HepG2 (cell line): ENCODE results near the gene HDAC5. TPM values are rescaled to one million over a fixed set of nuclear protein-coding genes. Genes with fewer than 3 reads are reported as not detected.

Source experiments
- CHD2 ChIP-seq: IDR thresholded peaks from 2 replicates; pipeline ENCODE4 v1.6.1; 2011; ENCODE audit warnings: low read depth, low read length, improper control_type of control experiment
- EEA1 ChIP-seq: sonication (generic); formaldehyde crosslinking; IDR thresholded peaks from 2 replicates; pipeline ENCODE4 v1.5.1; 2020; ENCODE audit warnings: mild to moderate bottlenecking, missing genetic modification reagents, borderline replicate concordance
- FOSL2 ChIP-seq: sonication (generic); formaldehyde crosslinking; IDR thresholded peaks from 2 replicates; pipeline ENCODE4 v1.4.0; 2020; ENCODE audit warnings: missing genetic modification reagents
- KMT2B ChIP-seq: IDR thresholded peaks from 2 replicates; pipeline ENCODE4 v1.6.1; 2016; ENCODE audit warnings: missing genetic modification reagents, missing compliant biosample characterization
- MAX ChIP-seq: IDR thresholded peaks from 2 replicates; pipeline ENCODE4 v1.6.1; 2012; ENCODE audit warnings: inconsistent platforms
- MEIS2 ChIP-seq: sonication (generic); formaldehyde crosslinking; IDR thresholded peaks from 2 replicates; pipeline ENCODE4 v1.9.0; 2021; ENCODE audit warnings: mild to moderate bottlenecking, missing genetic modification reagents
- MTA1 ChIP-seq: sonication (generic); formaldehyde crosslinking; IDR thresholded peaks from 2 replicates; pipeline ENCODE4 v1.4.0; 2020; ENCODE audit warnings: missing genetic modification reagents, mild to moderate bottlenecking, borderline replicate concordance
- PHF20 ChIP-seq: sonication (generic); formaldehyde crosslinking; IDR thresholded peaks from 2 replicates; pipeline ENCODE4 v1.5.0; 2020; ENCODE audit warnings: mild to moderate bottlenecking, missing genetic modification reagents
- SP4 ChIP-seq: sonication (generic); formaldehyde crosslinking; IDR thresholded peaks from 2 replicates; pipeline ENCODE4 v1.8.1; 2023; ENCODE audit warnings: mild to moderate bottlenecking, missing genetic modification reagents
- TAF15 ChIP-seq: fragments of 200-400 bp; formaldehyde crosslinking; IDR thresholded peaks from one replicate; pipeline ENCODE4 v1.6.1; 2018; ENCODE audit warnings: mild to moderate bottlenecking, low read depth, low read length; ENCODE audit not compliant: poor library complexity, severe bottlenecking
- YEATS2 ChIP-seq: sonication (generic); formaldehyde crosslinking; IDR thresholded peaks from 2 replicates; pipeline ENCODE4 v1.4.0; 2020; ENCODE audit warnings: missing genetic modification reagents, borderline replicate concordance
- ZFP90 ChIP-seq: sonication (generic); formaldehyde crosslinking; IDR thresholded peaks from 2 replicates; pipeline ENCODE4 v1.8.0; 2022; ENCODE audit warnings: missing genetic modification reagents, mild to moderate bottlenecking, inconsistent platforms, borderline replicate concordance
- polyA plus RNA-seq, 8 experiments: library from polyadenylated mRNA; depleted of rRNA in 3 of 8; stranded (reverse) in 7 of 8; unstranded in 1 of 8; fragments of >200 nt; fragmentation: Illumina TruSeq in 4 of 8; extraction: Trizol in 4 of 8; gene quantifications; 2 replicates each; pipeline versions ENCODE4 v1.2.1 to v1.2.3, GENCODE V29; 2011 to 2016; ENCODE audit warnings: low read depth in 4 of 8, missing spikeins in 1 of 8, mixed read lengths in 1 of 8; ENCODE audit not compliant: insufficient read depth in 1 of 8
- total RNA-seq, 5 experiments: library from RNA; depleted of rRNA; stranded (reverse); fragments of >200 nt; fragmentation: Illumina TruSeq; extraction: Trizol; gene quantifications; 2 replicates each; pipeline ENCODE4 v1.2.3, GENCODE V29; 2016; ENCODE audit warnings: low read depth in 1 of 5
- TF ChIP-seq, protein P1 (sequence below), 2 experiments: sonication (generic) in 1 of 2; formaldehyde crosslinking in 1 of 2; IDR thresholded peaks; 2 replicates each; pipeline versions ENCODE4 v1.4.0 to v1.6.1; 2016 to 2020; ENCODE audit warnings: borderline replicate concordance in 1 of 2, low read depth in 1 of 2, mild to moderate bottlenecking in 1 of 2, missing genetic modification reagents in 1 of 2
- TF ChIP-seq, protein P2 (sequence below): sonication (generic); formaldehyde crosslinking; IDR thresholded peaks from 2 replicates; pipeline ENCODE4 v1.4.0; 2020; ENCODE audit warnings: missing genetic modification reagents, borderline replicate concordance
- TF ChIP-seq, protein P3 (sequence below): sonication (generic); IDR thresholded peaks from 2 replicates; pipeline ENCODE4 v1.6.1; 2016; ENCODE audit warnings: low read depth, borderline replicate concordance
- TF ChIP-seq, protein P4 (sequence below): sonication (generic); formaldehyde crosslinking; IDR thresholded peaks from 2 replicates; pipeline ENCODE4 v1.4.0; 2020; ENCODE audit warnings: missing genetic modification reagents

Gene HDAC5
- total and polyA plus RNA-seq, 2 of the 13 experiments (the other 11 are each of a cell fraction or from before 2014, with no cell fraction given), result 46.4 to 85.4 TPM

GRCh38 chr17:44095647-44096496 lies 27.6 kb downstream of the HDAC5 start (continued):
- TF ChIP-seq, protein P1, sequence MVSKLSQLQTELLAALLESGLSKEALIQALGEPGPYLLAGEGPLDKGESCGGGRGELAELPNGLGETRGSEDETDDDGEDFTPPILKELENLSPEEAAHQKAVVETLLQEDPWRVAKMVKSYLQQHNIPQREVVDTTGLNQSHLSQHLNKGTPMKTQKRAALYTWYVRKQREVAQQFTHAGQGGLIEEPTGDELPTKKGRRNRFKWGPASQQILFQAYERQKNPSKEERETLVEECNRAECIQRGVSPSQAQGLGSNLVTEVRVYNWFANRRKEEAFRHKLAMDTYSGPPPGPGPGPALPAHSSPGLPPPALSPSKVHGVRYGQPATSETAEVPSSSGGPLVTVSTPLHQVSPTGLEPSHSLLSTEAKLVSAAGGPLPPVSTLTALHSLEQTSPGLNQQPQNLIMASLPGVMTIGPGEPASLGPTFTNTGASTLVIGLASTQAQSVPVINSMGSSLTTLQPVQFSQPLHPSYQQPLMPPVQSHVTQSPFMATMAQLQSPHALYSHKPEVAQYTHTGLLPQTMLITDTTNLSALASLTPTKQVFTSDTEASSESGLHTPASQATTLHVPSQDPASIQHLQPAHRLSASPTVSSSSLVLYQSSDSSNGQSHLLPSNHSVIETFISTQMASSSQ (IDR thresholded peaks at IDR 0.05; ENCODE audit: low read depth), result no peak
- TF ChIP-seq, protein P1 (CRISPR knock-in tag; IDR thresholded peaks at IDR 0.05; ENCODE audit: borderline replicate concordance), result 0 out of 2 replicates have a peak, but pooled peaks have one; percentile 12
- peak; percentile 74 for TF ChIP-seq MAX
- TF ChIP-seq MEIS2 (CRISPR knock-in tag), result peak; percentile 53; the same call in 1 of the 2 replicates
- no peak for TF ChIP-seq YEATS2 (CRISPR knock-in tag)
- peak; percentile 5; the same call in 1 of the 2 replicates for TF ChIP-seq FOSL2 (CRISPR knock-in tag)
- TF ChIP-seq SP4, result peak; percentile 69
- peak; percentile 35; the same call in 1 of the 2 replicates for TF ChIP-seq KMT2B
- peak; percentile 85; the same call in 1 of the 2 replicates for TF ChIP-seq ZFP90 (CRISPR knock-in tag)
- TF ChIP-seq MTA1 (CRISPR knock-in tag), result 0 out of 2 replicates have a peak, but pooled peaks have one; percentile 30
- no peak for TF ChIP-seq TAF15
- TF ChIP-seq, protein P2, sequence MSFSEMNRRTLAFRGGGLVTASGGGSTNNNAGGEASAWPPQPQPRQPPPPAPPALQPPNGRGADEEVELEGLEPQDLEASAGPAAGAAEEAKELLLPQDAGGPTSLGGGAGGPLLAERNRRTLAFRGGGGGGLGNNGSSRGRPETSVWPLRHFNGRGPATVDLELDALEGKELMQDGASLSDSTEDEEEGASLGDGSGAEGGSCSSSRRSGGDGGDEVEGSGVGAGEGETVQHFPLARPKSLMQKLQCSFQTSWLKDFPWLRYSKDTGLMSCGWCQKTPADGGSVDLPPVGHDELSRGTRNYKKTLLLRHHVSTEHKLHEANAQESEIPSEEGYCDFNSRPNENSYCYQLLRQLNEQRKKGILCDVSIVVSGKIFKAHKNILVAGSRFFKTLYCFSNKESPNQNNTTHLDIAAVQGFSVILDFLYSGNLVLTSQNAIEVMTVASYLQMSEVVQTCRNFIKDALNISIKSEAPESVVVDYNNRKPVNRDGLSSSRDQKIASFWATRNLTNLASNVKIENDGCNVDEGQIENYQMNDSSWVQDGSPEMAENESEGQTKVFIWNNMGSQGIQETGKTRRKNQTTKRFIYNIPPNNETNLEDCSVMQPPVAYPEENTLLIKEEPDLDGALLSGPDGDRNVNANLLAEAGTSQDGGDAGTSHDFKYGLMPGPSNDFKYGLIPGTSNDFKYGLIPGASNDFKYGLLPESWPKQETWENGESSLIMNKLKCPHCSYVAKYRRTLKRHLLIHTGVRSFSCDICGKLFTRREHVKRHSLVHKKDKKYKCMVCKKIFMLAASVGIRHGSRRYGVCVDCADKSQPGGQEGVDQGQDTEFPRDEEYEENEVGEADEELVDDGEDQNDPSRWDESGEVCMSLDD, result peak; percentile 50; the same call in 1 of the 2 replicates
- peak; percentile 29; the same call in 1 of the 2 replicates for TF ChIP-seq CHD2
- peak; percentile 63; the same call in 1 of the 2 replicates for TF ChIP-seq PHF20
- TF ChIP-seq, protein P3, sequence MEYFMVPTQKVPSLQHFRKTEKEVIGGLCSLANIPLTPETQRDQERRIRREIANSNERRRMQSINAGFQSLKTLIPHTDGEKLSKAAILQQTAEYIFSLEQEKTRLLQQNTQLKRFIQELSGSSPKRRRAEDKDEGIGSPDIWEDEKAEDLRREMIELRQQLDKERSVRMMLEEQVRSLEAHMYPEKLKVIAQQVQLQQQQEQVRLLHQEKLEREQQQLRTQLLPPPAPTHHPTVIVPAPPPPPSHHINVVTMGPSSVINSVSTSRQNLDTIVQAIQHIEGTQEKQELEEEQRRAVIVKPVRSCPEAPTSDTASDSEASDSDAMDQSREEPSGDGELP, result peak; percentile 67; the same call in 1 of the 2 replicates
- TF ChIP-seq, protein P4, sequence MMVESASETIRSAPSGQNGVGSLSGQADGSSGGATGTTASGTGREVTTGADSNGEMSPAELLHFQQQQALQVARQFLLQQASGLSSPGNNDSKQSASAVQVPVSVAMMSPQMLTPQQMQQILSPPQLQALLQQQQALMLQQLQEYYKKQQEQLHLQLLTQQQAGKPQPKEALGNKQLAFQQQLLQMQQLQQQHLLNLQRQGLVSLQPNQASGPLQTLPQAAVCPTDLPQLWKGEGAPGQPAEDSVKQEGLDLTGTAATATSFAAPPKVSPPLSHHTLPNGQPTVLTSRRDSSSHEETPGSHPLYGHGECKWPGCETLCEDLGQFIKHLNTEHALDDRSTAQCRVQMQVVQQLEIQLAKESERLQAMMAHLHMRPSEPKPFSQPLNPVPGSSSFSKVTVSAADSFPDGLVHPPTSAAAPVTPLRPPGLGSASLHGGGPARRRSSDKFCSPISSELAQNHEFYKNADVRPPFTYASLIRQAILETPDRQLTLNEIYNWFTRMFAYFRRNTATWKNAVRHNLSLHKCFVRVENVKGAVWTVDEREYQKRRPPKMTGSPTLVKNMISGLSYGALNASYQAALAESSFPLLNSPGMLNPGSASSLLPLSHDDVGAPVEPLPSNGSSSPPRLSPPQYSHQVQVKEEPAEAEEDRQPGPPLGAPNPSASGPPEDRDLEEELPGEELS (CRISPR knock-in tag), result peak; percentile 61; the same call in 1 of the 2 replicates
- 0 out of 2 replicates have a peak, but pooled peaks have one; percentile 38 for TF ChIP-seq EEA1 (CRISPR knock-in tag)
